Activated T-cell treated with anti-CD3 and anti-CD28 coated beads, Interleukin-2, amount 50 U/mL, for 24 hours (primary cell): ENCODE results near the gene SARS1.

Source experiments
- DNase-seq: peaks from one replicate; pipeline ENCODE4 v3.0.0-alpha.2; 2020
- H3K27ac Mint-ChIP-seq: 2 replicates; pipeline ENCODE4 v1.8.0; 2020; ENCODE audit warnings: mild to moderate bottlenecking, mixed read lengths
- H3K27me3 Mint-ChIP-seq: 2 replicates; pipeline ENCODE4 v1.8.0; 2020; ENCODE audit warnings: mixed read lengths
- H3K36me3 Mint-ChIP-seq: 2 replicates; pipeline ENCODE4 v1.8.0; 2020; ENCODE audit warnings: low read depth, mixed read lengths
- H3K4me1 Mint-ChIP-seq: 2 replicates; pipeline ENCODE4 v1.8.0; 2020; ENCODE audit warnings: low read depth, mixed read lengths
- H3K4me3 Mint-ChIP-seq: 2 replicates; pipeline ENCODE4 v1.8.0; 2020; ENCODE audit warnings: mild to moderate bottlenecking, moderate library complexity, mixed read lengths
- H3K9me3 Mint-ChIP-seq: 2 replicates; pipeline ENCODE4 v1.8.0; 2020; ENCODE audit warnings: mixed read lengths

SARS1 gene

GRCh38 chr1:109265741-109266330, 52.1 kb downstream of the SARS1 start:
- DNase-seq, result no peak
- H3K36me3 Mint-ChIP-seq, result no peaks in the 10 kb centered on the region
- H3K4me3 Mint-ChIP-seq, result no peak overlapping the region
- no peaks in the 10 kb centered on the region for H3K9me3 Mint-ChIP-seq
- no peaks in the 10 kb centered on the region for H3K4me1 Mint-ChIP-seq
- H3K27me3 Mint-ChIP-seq, result no peaks in the 10 kb centered on the region
- no peak overlapping the region for H3K27ac Mint-ChIP-seq

- Mint-ChIP-seq H3K36me3 (no peaks in the 10 kb centered on the region), H3K9me3 (no peaks in the 10 kb centered on the region), H3K4me1 (no peaks in the 10 kb centered on the region), H3K4me3 (no peak overlapping the region), H3K27me3 (no peaks in the 10 kb centered on the region), H3K27ac (no peak overlapping the region)
- no peak for DNase-seq
Measured at GRCh38 chr1:109266965-109267364, 53.2 kb downstream of the SARS1 start.

- Mint-ChIP-seq H3K36me3 (no peaks in the 10 kb centered on the region), H3K27me3 (no peaks in the 10 kb centered on the region), H3K27ac (no peak overlapping the region), H3K4me3 (no peak overlapping the region), H3K9me3 (no peaks in the 10 kb centered on the region), H3K4me1 (no peaks in the 10 kb centered on the region)
- DNase-seq, result no peak
Measured at GRCh38 chr1:109267743-109268300, 54.1 kb downstream of the SARS1 start.

GRCh38 chr1:109268431-109269211, 54.9 kb downstream of the SARS1 start:
- Mint-ChIP-seq H3K4me3 (no peak overlapping the region), H3K36me3 (no peaks in the 10 kb centered on the region), H3K27me3 (no peaks in the 10 kb centered on the region), H3K9me3 (no peaks in the 10 kb centered on the region), H3K4me1 (no peaks in the 10 kb centered on the region), H3K27ac (no peak overlapping the region)
- no peak for DNase-seq

GRCh38 chr1:109269212-109269980, 55.7 kb downstream of the SARS1 start:
- Mint-ChIP-seq H3K4me3 (no peak overlapping the region), H3K9me3 (no peaks in the 10 kb centered on the region), H3K36me3 (no peaks in the 10 kb centered on the region)

GRCh38 chr1:109269981-109270622, 56.4 kb downstream of the SARS1 start:
- no peaks in the 10 kb centered on the region for H3K27me3 Mint-ChIP-seq
- H3K9me3 Mint-ChIP-seq, result no peaks in the 10 kb centered on the region
- H3K27ac Mint-ChIP-seq, result no peak overlapping the region
- no peak overlapping the region for H3K4me3 Mint-ChIP-seq
- no peaks in the 10 kb centered on the region for H3K36me3 Mint-ChIP-seq
- no peak for DNase-seq
- H3K4me1 Mint-ChIP-seq, result no peaks in the 10 kb centered on the region

More at GRCh38 chr1:109269212-109269980, 55.7 kb downstream of the SARS1 start:
- DNase-seq, result no peak
- H3K27me3 Mint-ChIP-seq, result no peaks in the 10 kb centered on the region
- H3K27ac Mint-ChIP-seq, result no peak overlapping the region
- H3K4me1 Mint-ChIP-seq, result no peaks in the 10 kb centered on the region

GRCh38 chr1:109270623-109271317, 57.1 kb downstream of the SARS1 start:
- Mint-ChIP-seq H3K27ac (no peak overlapping the region), H3K36me3 (no peaks in the 10 kb centered on the region), H3K4me3 (no peak overlapping the region), H3K27me3 (no peaks in the 10 kb centered on the region), H3K9me3 (no peaks in the 10 kb centered on the region), H3K4me1 (no peaks in the 10 kb centered on the region)
- no peak for DNase-seq

GRCh38 chr1:109271458-109271857, 57.7 kb downstream of the SARS1 start:
- DNase-seq, result no peak
- no peaks in the 10 kb centered on the region for H3K4me1 Mint-ChIP-seq
- H3K27me3 Mint-ChIP-seq, result no peaks in the 10 kb centered on the region
- no peaks in the 10 kb centered on the region for H3K9me3 Mint-ChIP-seq
- no peak overlapping the region for H3K4me3 Mint-ChIP-seq
- H3K36me3 Mint-ChIP-seq, result no peaks in the 10 kb centered on the region
- no peak overlapping the region for H3K27ac Mint-ChIP-seq

- no peak overlapping the region for H3K27ac Mint-ChIP-seq
Measured at GRCh38 chr1:109272021-109272799, 58.5 kb downstream of the SARS1 start.

GRCh38 chr1:109272831-109273547, 59.3 kb downstream of the SARS1 start:
- Mint-ChIP-seq H3K27me3 (no peaks in the 10 kb centered on the region), H3K4me1 (peaks cover 4% of the 10 kb centered on the region), H3K27ac (no peak overlapping the region), H3K9me3 (no peaks in the 10 kb centered on the region), H3K4me3 (no peak overlapping the region), H3K36me3 (no peaks in the 10 kb centered on the region)
- no peak for DNase-seq

More at GRCh38 chr1:109272021-109272799, 58.5 kb downstream of the SARS1 start:
- Mint-ChIP-seq H3K27me3 (no peaks in the 10 kb centered on the region), H3K36me3 (no peaks in the 10 kb centered on the region), H3K4me1 (peaks cover 2% of the 10 kb centered on the region), H3K9me3 (no peaks in the 10 kb centered on the region), H3K4me3 (no peak overlapping the region)
- no peak for DNase-seq

- no peak overlapping the region for H3K4me3 Mint-ChIP-seq
- no peaks in the 10 kb centered on the region for H3K27me3 Mint-ChIP-seq
- no peak for DNase-seq
- H3K36me3 Mint-ChIP-seq, result no peaks in the 10 kb centered on the region
- no peak overlapping the region for H3K27ac Mint-ChIP-seq
- H3K4me1 Mint-ChIP-seq, result peaks cover 4% of the 10 kb centered on the region
- no peaks in the 10 kb centered on the region for H3K9me3 Mint-ChIP-seq
Measured at GRCh38 chr1:109273570-109274288, 60.0 kb downstream of the SARS1 start.
